Sigmoid colon (tissue), 7 donors: ENCODE results near the gene GJD4. TPM values are rescaled to one million over a fixed set of nuclear protein-coding genes. Genes with fewer than 3 reads are reported as not detected.

Experiments
- DNase-seq: peaks from one replicate; pipeline ENCODE4 v3.0.0-alpha.2; 2019
- H3K27ac ChIP-seq, 4 donors: fragments of 200-600 bp; sonication (generic); one replicate each; pipeline ENCODE4 v1.5.1; 2016 to 2019; ENCODE audit warnings: mild to moderate bottlenecking in 1 of 4
- H3K27me3 ChIP-seq, 3 donors: fragments of 200-600 bp; sonication (generic); one replicate each; pipeline ENCODE4 v1.5.1; 2019; ENCODE audit warnings: mild to moderate bottlenecking in 1 of 3
- H3K36me3 ChIP-seq, 4 donors: fragments of 200-600 bp; sonication (generic); one replicate each; pipeline ENCODE4 v1.5.1; 2016 to 2019
- H3K4me1 ChIP-seq, 4 donors: fragments of 200-600 bp; sonication (generic); one replicate each; pipeline ENCODE4 v1.5.1; 2017 to 2019
- H3K4me3 ChIP-seq, 4 donors: fragments of 200-600 bp; sonication (generic); one replicate each; pipeline ENCODE4 v1.5.1; 2017 to 2019; ENCODE audit warnings: mild to moderate bottlenecking in 2 of 4, moderate library complexity in 1 of 4
- H3K9me3 ChIP-seq, 4 donors: fragments of 200-600 bp in 3 of 4; sonication (generic) in 3 of 4; one replicate each; pipeline versions ENCODE4 v1.5.1 to v1.6.1; 2013 to 2019
- EP300 ChIP-seq, 4 donors: sonication (generic); formaldehyde crosslinking; IDR thresholded peaks; one replicate each; pipeline ENCODE4 v1.6.1; 2017; ENCODE audit warnings: antibody characterized with exemption in 4 of 4
- POLR2A ChIP-seq, 2 donors: fragments of 450-650 bp; IDR thresholded peaks; one replicate each; pipeline ENCODE4 v1.6.1; 2016; ENCODE audit warnings: antibody characterized with exemption in 2 of 2, mild to moderate bottlenecking in 2 of 2, moderate library complexity in 2 of 2
- POLR2AphosphoS5 ChIP-seq, 4 donors: sonication (generic); formaldehyde crosslinking; IDR thresholded peaks; one replicate each; pipeline ENCODE4 v1.6.1; 2017; ENCODE audit warnings: antibody characterized with exemption in 4 of 4
- WGBS, 2 donors: extraction: QIAGEN DNeasy Blood & Tissue Kit; methylation state at CpG; one replicate each; pipeline ENCODE4 v1.1.7; 2013; 5-methylcytosine and 5-hydroxymethylcytosine counted together
- intact Hi-C: fragments of 100-400 bp; cut with DNase I; formaldehyde crosslinking; loops from one replicate; pipeline ENCODE4 v1.15.1; 2023
- polyA plus RNA-seq, 3 donors: library from polyadenylated mRNA; stranded (reverse); fragments of 200-250 nt; gene quantifications; one replicate each; pipeline ENCODE4 v1.2.3, GENCODE V29; 2013
- total RNA-seq, 4 donors: library from RNA; depleted of rRNA; stranded (reverse); fragments of >200 nt; gene quantifications; one replicate each; pipeline ENCODE4 v1.1.0, GENCODE V29; 2016
- TF ChIP-seq, protein P1 (sequence below), 4 experiments: fragments of 450-650 bp in 3 of 4; fragments of 200-600 bp in 1 of 4; IDR thresholded peaks; one replicate each; pipeline ENCODE4 v1.5.1; 2016 to 2019; ENCODE audit warnings: antibody characterized with exemption in 4 of 4, mild to moderate bottlenecking in 3 of 4, moderate library complexity in 2 of 4
- donor health status: healthy with polysubstance abuse.
- donor health status: Bipolar disorder and iron deficiency.
- donor health status: healthy.

GJD4 gene
- total and polyA plus RNA-seq, 7 donors = not detected

DNA sequence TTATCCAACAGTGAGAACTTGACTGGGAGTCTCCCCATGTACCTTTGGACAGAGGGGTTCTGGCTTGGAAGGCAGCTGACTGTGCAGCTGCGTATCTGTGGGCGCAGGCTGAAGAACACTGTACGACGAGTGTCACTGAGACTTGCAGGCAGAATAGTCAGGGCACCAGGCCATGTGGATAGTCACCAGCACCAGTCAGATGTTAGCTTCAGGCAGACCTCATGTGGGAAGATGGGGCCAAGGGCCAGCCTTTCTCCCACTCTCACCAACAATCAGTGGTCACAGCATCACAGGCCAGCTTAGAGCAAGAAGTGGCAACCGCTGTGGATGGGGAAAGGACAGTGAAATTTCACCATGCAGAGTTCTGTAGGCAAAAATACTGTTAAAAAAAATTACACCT is 43.4 kb upstream of the GJD4 start:
- Histone ChIP-seq H3K36me3 (peaks cover 0 to 15% (median 3%) of the 10 kb centered on the region in 4 donors), H3K27ac (no peak overlapping the region), H3K4me3 (no peak overlapping the region), H3K4me1 (peaks cover 0 to 36% (median 32%) of the 10 kb centered on the region in 4 donors), H3K27me3 (no peaks in the 10 kb centered on the region), H3K9me3 (no peaks in the 10 kb centered on the region)
- WGBS, 2 donors = 94% methylated on average over 5 of the region's 5 CpGs
- TF ChIP-seq EP300 (IDR thresholded peaks at IDR 0.05) = no peak
- TF ChIP-seq, protein P1, sequence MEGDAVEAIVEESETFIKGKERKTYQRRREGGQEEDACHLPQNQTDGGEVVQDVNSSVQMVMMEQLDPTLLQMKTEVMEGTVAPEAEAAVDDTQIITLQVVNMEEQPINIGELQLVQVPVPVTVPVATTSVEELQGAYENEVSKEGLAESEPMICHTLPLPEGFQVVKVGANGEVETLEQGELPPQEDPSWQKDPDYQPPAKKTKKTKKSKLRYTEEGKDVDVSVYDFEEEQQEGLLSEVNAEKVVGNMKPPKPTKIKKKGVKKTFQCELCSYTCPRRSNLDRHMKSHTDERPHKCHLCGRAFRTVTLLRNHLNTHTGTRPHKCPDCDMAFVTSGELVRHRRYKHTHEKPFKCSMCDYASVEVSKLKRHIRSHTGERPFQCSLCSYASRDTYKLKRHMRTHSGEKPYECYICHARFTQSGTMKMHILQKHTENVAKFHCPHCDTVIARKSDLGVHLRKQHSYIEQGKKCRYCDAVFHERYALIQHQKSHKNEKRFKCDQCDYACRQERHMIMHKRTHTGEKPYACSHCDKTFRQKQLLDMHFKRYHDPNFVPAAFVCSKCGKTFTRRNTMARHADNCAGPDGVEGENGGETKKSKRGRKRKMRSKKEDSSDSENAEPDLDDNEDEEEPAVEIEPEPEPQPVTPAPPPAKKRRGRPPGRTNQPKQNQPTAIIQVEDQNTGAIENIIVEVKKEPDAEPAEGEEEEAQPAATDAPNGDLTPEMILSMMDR (IDR thresholded peaks at IDR 0.05) = no peak
- no peak for TF ChIP-seq POLR2A (IDR thresholded peaks at IDR 0.05)
- TF ChIP-seq POLR2AphosphoS5 (IDR thresholded peaks at IDR 0.05) = no peak
- intact Hi-C loops = loop anchor here (1.0 kb wide), 1 partner anchor 223 kb away; no protein-coding TSS in a partner anchor
- no peak for DNase-seq

DNA sequence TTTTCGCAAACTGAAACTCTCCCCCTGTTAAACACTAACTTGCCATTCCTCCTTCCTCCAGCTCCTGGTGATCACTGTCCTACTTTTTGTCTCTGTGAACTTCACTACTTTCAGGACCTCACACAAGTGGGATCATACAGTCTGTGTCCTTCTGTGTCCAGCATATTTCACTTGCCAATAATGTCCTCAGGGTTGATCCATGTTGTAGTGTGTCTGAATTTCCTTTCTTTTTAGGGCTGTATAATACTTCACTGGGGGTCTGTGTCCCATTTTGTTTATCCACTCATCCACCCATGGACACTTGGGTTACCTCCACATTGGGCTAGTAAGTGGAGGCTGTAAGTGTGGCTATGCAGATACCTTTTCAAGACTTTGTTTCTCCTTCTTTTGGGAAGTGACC is 42.7 kb upstream of the GJD4 start:
- peaks cover 0 to 36% (median 32%) of the 10 kb centered on the region in 4 donors for H3K4me1 ChIP-seq
- H3K27me3 ChIP-seq = no peaks in the 10 kb centered on the region
- H3K9me3 ChIP-seq = no peaks in the 10 kb centered on the region
- H3K4me3 ChIP-seq = no peak overlapping the region
- no peak overlapping the region for H3K27ac ChIP-seq
- TF ChIP-seq POLR2A (IDR thresholded peaks at IDR 0.05) (no peak), EP300 (IDR thresholded peaks at IDR 0.05) (no peak), POLR2AphosphoS5 (IDR thresholded peaks at IDR 0.05) (no peak)
- TF ChIP-seq, protein P1 (IDR thresholded peaks at IDR 0.05) = no peak
- intact Hi-C loops = loop anchor here (1.0 kb wide), 1 partner anchor 224 kb away; no protein-coding TSS in a partner anchor
- 95 to 96% methylated on average over 1 of the region's 1 CpG for WGBS, 2 donors
- DNase-seq = no peak
- peaks cover 0 to 16% (median 5%) of the 10 kb centered on the region in 4 donors for H3K36me3 ChIP-seq

GRCh38 chr10:35563261-35563891 is 41.8 kb upstream of the GJD4 start:
- 38 to 48% methylated on average over 13 of the region's 13 CpGs for WGBS, 2 donors
- Histone ChIP-seq H3K4me1 (peaks cover 0 to 36% (median 32%) of the 10 kb centered on the region in 4 donors), H3K9me3 (no peaks in the 10 kb centered on the region), H3K4me3 (no peak overlapping the region), H3K27ac (no peak overlapping the region), H3K36me3 (peaks cover 0 to 24% (median 10%) of the 10 kb centered on the region in 4 donors), H3K27me3 (no peaks in the 10 kb centered on the region)
- no peak for TF ChIP-seq POLR2A (IDR thresholded peaks at IDR 0.05)
- TF ChIP-seq POLR2AphosphoS5 (IDR thresholded peaks at IDR 0.05) = peak in 1 of 4 donors; percentile 17
- TF ChIP-seq, protein P1 (IDR thresholded peaks at IDR 0.05) = peak; percentile 80 to 96 (median 91)
- TF ChIP-seq EP300 (IDR thresholded peaks at IDR 0.05) = no peak
- DNase-seq = peak; percentile 79
- intact Hi-C loops = no loop called here

GRCh38 chr10:35564341-35564968 is 40.7 kb upstream of the GJD4 start:
- no peak for DNase-seq
- H3K4me1 ChIP-seq = peaks cover 0 to 36% (median 32%) of the 10 kb centered on the region in 4 donors
- peaks cover 5 to 34% (median 19%) of the 10 kb centered on the region in 4 donors for H3K36me3 ChIP-seq
- no peaks in the 10 kb centered on the region for H3K9me3 ChIP-seq
- peak overlapping the region in 3 of 4 donors; percentile 47 to 62 (median 59) for H3K27ac ChIP-seq
- no peak overlapping the region for H3K4me3 ChIP-seq
- no peaks in the 10 kb centered on the region for H3K27me3 ChIP-seq
- intact Hi-C loops = no loop called here
- WGBS, 2 donors = 63 to 86% methylated on average over 6 of the region's 6 CpGs
- no peak for TF ChIP-seq POLR2A (IDR thresholded peaks at IDR 0.05)
- TF ChIP-seq EP300 (IDR thresholded peaks at IDR 0.05) = no peak
- TF ChIP-seq, protein P1 (IDR thresholded peaks at IDR 0.05) = no peak
- no peak for TF ChIP-seq POLR2AphosphoS5 (IDR thresholded peaks at IDR 0.05)
